Neuronal stem cell (in vitro differentiated cells): Measurements from ENCODE around the gene STOML2.

Experiments used
- DNase-seq: peaks from one replicate; pipeline ENCODE4 v3.0.0-alpha.2; 2013; ENCODE audit warnings: low spot score
- H2AFZ ChIP-seq: one replicate; pipeline ENCODE4 v1.6.1; 2013; ENCODE audit warnings: mild to moderate bottlenecking, low read length, inconsistent platforms
- H2AK5ac ChIP-seq: 2 replicates; pipeline ENCODE4 v1.6.1; 2013; ENCODE audit warnings: low read depth, mild to moderate bottlenecking, inconsistent platforms, low read length, moderate library complexity, mixed read lengths
- H2BK120ac ChIP-seq: 2 replicates; pipeline ENCODE4 v1.6.1; 2013; ENCODE audit warnings: low read depth, mild to moderate bottlenecking, inconsistent platforms, low read length, moderate library complexity, mixed read lengths
- H2BK12ac ChIP-seq: one replicate; pipeline ENCODE4 v1.6.1; 2013; ENCODE audit warnings: low read length, inconsistent platforms
- H2BK15ac ChIP-seq: 2 replicates; pipeline ENCODE4 v1.6.1; 2013; ENCODE audit warnings: mild to moderate bottlenecking, low read length, inconsistent platforms, mixed read lengths
- H2BK5ac ChIP-seq: one replicate; pipeline ENCODE4 v1.6.1; 2013; ENCODE audit warnings: inconsistent platforms, mild to moderate bottlenecking, low read length, moderate library complexity
- H3K14ac ChIP-seq: one replicate; pipeline ENCODE4 v1.6.1; 2013; ENCODE audit warnings: low read length, inconsistent platforms
- H3K18ac ChIP-seq: 2 replicates; pipeline ENCODE4 v1.6.1; 2013; ENCODE audit warnings: low read length, inconsistent platforms
- H3K23ac ChIP-seq: 2 replicates; pipeline ENCODE4 v1.6.1; 2013; ENCODE audit warnings: low read depth, mild to moderate bottlenecking, mixed read lengths, low read length, inconsistent platforms; ENCODE audit not compliant: poor library complexity
- H3K27ac ChIP-seq: replicated peaks from 3 replicates; pipeline ENCODE4 v1.5.1; 2013; ENCODE audit warnings: low read length, inconsistent platforms
- H3K27me3 ChIP-seq, 3 experiments: 2 replicates each; pipeline ENCODE4 v1.6.1; 2013; ENCODE audit warnings: low read length in 3 of 3, mild to moderate bottlenecking in 2 of 3, inconsistent platforms in 1 of 3, low read depth in 1 of 3, mixed read lengths in 1 of 3, moderate library complexity in 1 of 3; ENCODE audit not compliant: control insufficient read depth in 3 of 3, insufficient read depth in 3 of 3
- H3K36me3 ChIP-seq, 2 donors: replicated peaks in 1 of 2; 2 replicates each; pipeline ENCODE4 v1.6.1; 2013; ENCODE audit warnings: low read length in 2 of 2; ENCODE audit not compliant: control insufficient read depth in 2 of 2, insufficient read depth in 2 of 2
- H3K4ac ChIP-seq: 2 replicates; pipeline ENCODE4 v1.6.1; 2013; ENCODE audit warnings: inconsistent platforms, mild to moderate bottlenecking, low read length, moderate library complexity
- H3K4me1 ChIP-seq, 2 donors: 1 replicate in 1 of 2; 2 replicates in 1 of 2; pipeline ENCODE4 v1.6.1; 2013; ENCODE audit warnings: low read length in 2 of 2, low read depth in 1 of 2; ENCODE audit not compliant: control insufficient read depth in 2 of 2, insufficient read depth in 1 of 2
- H3K4me2 ChIP-seq: one replicate; pipeline ENCODE4 v1.6.1; 2013; ENCODE audit warnings: mild to moderate bottlenecking, low read length, inconsistent platforms; ENCODE audit not compliant: insufficient read depth, poor library complexity, severe bottlenecking
- H3K4me3 ChIP-seq, 2 donors: 2 replicates each; pipeline ENCODE4 v1.5.1; 2013; ENCODE audit warnings: low read length in 2 of 2, mild to moderate bottlenecking in 2 of 2, inconsistent platforms in 1 of 2, moderate library complexity in 1 of 2
- H3K79me1 ChIP-seq: one replicate; pipeline ENCODE4 v1.6.1; 2013; ENCODE audit warnings: low read depth, mild to moderate bottlenecking, inconsistent platforms, low read length, moderate library complexity
- H3K9ac ChIP-seq: one replicate; pipeline ENCODE4 v1.6.1; 2013; ENCODE audit warnings: mild to moderate bottlenecking, low read depth, low read length, inconsistent platforms; ENCODE audit not compliant: poor library complexity
- H3K9me3 ChIP-seq, 2 donors: replicated peaks in 1 of 2; 2 replicates each; pipeline versions ENCODE3 to v1.6.1; 2013; ENCODE audit warnings: low read length in 2 of 2, mild to moderate bottlenecking in 2 of 2, inconsistent platforms in 1 of 2, low read depth in 1 of 2, mixed read lengths in 1 of 2, moderate library complexity in 1 of 2; ENCODE audit not compliant: control insufficient read depth in 2 of 2, insufficient read depth in 1 of 2
- H4K8ac ChIP-seq: one replicate; pipeline ENCODE4 v1.6.1; 2013; ENCODE audit warnings: low read depth, mild to moderate bottlenecking, inconsistent platforms, low read length, moderate library complexity
- H4K91ac ChIP-seq: one replicate; pipeline ENCODE4 v1.6.1; 2013; ENCODE audit warnings: low read length, low read depth, mild to moderate bottlenecking, inconsistent platforms; ENCODE audit not compliant: poor library complexity
- WGBS, 2 donors: extraction: QIAGEN DNeasy Blood & Tissue Kit; methylation state at CpG; one replicate each; pipeline ENCODE4 v1.1.7; 2013; ENCODE audit warnings: missing lambda C conversion rate in 2 of 2, mixed read lengths in 1 of 2; ENCODE audit not compliant: insufficient read length in 2 of 2, insufficient replicate concordance in 1 of 2; ENCODE audit errors: extremely low coverage in 2 of 2; 5-methylcytosine and 5-hydroxymethylcytosine counted together

The STOML2 gene

DNA sequence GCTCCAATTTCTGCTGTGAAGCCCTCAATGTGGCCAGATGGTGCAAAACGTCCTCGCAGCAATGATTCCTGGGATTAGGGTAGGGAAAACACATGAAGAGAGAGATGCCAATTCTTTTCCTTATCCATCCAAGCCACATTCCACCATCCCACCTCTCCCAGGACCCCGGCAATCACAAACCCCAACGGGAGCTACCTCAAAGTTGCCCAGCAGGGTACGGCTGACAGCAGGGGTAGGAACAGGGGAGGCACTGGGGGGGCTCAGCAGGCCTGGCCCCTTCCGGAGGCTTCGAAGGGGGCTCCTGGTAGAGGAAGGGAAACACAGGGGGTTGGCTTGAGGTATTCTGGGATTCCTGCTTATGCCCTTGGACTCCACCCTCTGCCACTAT, 3.4 kb upstream of the STOML2 start:
- DNase-seq, result no peak
- no peak overlapping the region for H2BK12ac ChIP-seq
- H3K4me1 ChIP-seq, result peaks cover 21 to 26% of the 10 kb centered on the region in 2 donors
- H3K27ac ChIP-seq, result no peak overlapping the region
- H3K14ac ChIP-seq, result no peak overlapping the region
- H3K4me3 ChIP-seq, result no peak overlapping the region
- no peaks in the 10 kb centered on the region for H3K9me3 ChIP-seq
- no peak overlapping the region for H2BK120ac ChIP-seq
- H2BK5ac ChIP-seq, result no peak overlapping the region
- H3K18ac ChIP-seq, result no peak overlapping the region
- peaks cover 18% of the 10 kb centered on the region for H3K79me1 ChIP-seq
- no peak overlapping the region for H3K4ac ChIP-seq
- no peak overlapping the region for H4K91ac ChIP-seq
- H2AK5ac ChIP-seq, result no peak overlapping the region
- H3K4me2 ChIP-seq, result no peak overlapping the region
- no peaks in the 10 kb centered on the region for H3K27me3 ChIP-seq
- no peak overlapping the region for H4K8ac ChIP-seq
- H3K9ac ChIP-seq, result no peak overlapping the region
- no CpG with 5 or more reads among the region's 7 CpGs for WGBS, 2 donors
- peaks cover 32 to 59% of the 10 kb centered on the region in 2 donors for H3K36me3 ChIP-seq
- no peak overlapping the region for H3K23ac ChIP-seq
- no peak overlapping the region for H2BK15ac ChIP-seq
- H2AFZ ChIP-seq, result no peak overlapping the region

DNA sequence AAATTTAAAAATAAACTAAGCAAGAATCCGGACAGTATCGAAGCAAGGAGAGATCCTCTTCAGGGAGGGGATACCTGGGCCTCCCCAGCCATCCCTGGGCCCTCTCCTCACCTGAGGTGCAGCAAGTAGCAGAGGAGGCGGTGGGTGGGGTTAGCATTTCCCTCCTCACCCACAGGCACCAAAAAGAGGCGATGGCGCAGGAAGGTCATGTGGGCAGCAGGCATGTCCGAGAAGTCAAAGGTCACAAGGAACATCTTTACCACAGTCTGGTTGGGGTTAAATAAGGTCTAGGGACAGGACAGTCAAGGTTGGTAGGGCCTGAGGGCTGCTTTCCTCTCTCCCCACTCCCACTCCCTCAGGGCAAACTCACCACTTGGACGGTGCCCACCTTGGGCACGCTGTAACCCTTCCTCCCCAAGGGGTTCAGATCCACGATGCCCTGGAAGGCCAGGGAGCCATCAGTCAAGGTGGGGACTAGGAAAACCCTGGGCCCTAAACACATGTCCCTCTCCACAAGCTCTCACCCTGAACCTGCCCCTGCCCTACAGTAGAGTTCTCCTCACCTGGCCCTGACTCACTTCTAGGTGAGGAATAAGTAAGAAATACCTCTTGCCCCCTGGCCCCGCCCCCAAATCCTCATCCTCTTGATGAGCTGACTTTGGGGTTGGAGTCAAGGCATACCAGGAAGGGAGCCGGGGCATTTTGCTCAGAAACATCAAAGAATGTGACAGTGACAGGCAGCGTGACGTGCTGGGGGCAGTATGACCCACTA, 2.8 kb upstream of the STOML2 start:
- H3K4me3 ChIP-seq, result no peak overlapping the region
- no peak overlapping the region for H2AFZ ChIP-seq
- no peak overlapping the region for H3K18ac ChIP-seq
- H3K27ac ChIP-seq, result no peak overlapping the region
- no peak overlapping the region for H3K4me2 ChIP-seq
- H3K36me3 ChIP-seq, result peaks cover 37 to 64% of the 10 kb centered on the region in 2 donors
- no peak for DNase-seq
- no peaks in the 10 kb centered on the region for H3K9me3 ChIP-seq
- no peak overlapping the region for H2BK120ac ChIP-seq
- H3K4me1 ChIP-seq, result peaks cover 18 to 21% of the 10 kb centered on the region in 2 donors
- no peak overlapping the region for H4K91ac ChIP-seq
- no peak overlapping the region for H2BK15ac ChIP-seq
- H4K8ac ChIP-seq, result no peak overlapping the region
- H2AK5ac ChIP-seq, result no peak overlapping the region
- no peak overlapping the region for H3K23ac ChIP-seq
- no peaks in the 10 kb centered on the region for H3K27me3 ChIP-seq
- H3K9ac ChIP-seq, result no peak overlapping the region
- no peak overlapping the region for H2BK5ac ChIP-seq
- no CpG with 5 or more reads among the region's 13 CpGs for WGBS, 2 donors
- no peak overlapping the region for H3K14ac ChIP-seq
- H3K79me1 ChIP-seq, result peaks cover 13% of the 10 kb centered on the region
- H3K4ac ChIP-seq, result no peak overlapping the region
- no peak overlapping the region for H2BK12ac ChIP-seq

DNA sequence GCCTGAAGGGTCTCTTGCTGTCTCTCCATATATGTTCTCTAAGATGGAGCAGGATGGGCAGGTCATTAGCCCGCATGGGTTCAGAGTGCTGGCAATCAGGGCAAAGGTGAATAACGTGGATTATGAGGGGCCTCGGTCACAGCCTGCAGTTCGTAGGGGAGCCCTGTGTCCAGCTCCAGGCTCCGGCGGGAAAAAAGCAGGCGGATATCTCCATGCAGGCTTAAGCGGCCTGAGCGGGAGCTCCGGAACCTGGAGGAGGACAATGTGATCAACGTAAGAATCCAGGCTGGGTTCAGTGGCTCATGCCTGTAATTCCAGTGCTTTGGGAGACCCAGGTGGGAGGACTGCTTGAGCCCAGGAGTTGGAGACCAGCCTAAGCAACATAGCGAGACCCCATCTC, 2.2 kb upstream of the STOML2 start:
- H3K27ac ChIP-seq, result no peak overlapping the region
- no peak overlapping the region for H3K4me3 ChIP-seq

DNA sequence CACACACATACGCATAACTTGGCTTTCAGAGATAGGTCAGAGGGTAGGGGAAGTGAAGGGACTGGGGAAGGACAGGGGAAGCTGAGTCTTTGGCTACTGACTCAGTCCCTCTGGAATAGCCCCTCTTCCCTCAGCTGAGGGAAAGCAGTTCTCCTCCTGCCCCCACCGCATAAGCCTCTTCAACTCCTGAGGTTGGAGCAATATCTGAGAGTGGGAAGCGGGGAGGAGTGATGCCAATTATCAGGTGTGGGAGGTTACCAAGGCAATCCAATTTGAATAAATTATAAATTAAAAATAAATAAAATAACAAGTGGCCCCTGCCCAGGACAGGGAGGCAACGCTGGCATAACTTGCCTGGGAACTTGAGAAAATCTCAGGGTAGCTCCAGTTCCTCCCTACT, 1.7 kb upstream of the STOML2 start:
- Histone ChIP-seq H3K79me1 (peaks cover 8% of the 10 kb centered on the region), H3K14ac (no peak overlapping the region), H2AFZ (no peak overlapping the region), H3K18ac (no peak overlapping the region), H3K9ac (no peak overlapping the region), H3K4ac (no peak overlapping the region), H2BK5ac (no peak overlapping the region), H3K27me3 (no peaks in the 10 kb centered on the region), H2AK5ac (no peak overlapping the region), H2BK120ac (no peak overlapping the region), H2BK12ac (no peak overlapping the region), H4K91ac (peak overlapping the region; percentile 50), H3K23ac (no peak overlapping the region), H3K4me3 (peak overlapping the region; percentile 50 to 80), H3K27ac (peak overlapping the region; percentile 53), H3K4me2 (no peak overlapping the region), H4K8ac (no peak overlapping the region), H3K36me3 (peaks cover 44 to 76% of the 10 kb centered on the region in 2 donors), H3K9me3 (no peaks in the 10 kb centered on the region), H2BK15ac (no peak overlapping the region), H3K4me1 (peaks cover 14 to 17% of the 10 kb centered on the region in 2 donors)
- no peak for DNase-seq
- WGBS, 2 donors, result no CpG with 5 or more reads among the region's 4 CpGs

More for the DNA sequence above, 2.2 kb upstream of the STOML2 start:
- Histone ChIP-seq H2BK15ac (no peak overlapping the region), H3K27me3 (no peaks in the 10 kb centered on the region), H3K9ac (no peak overlapping the region), H3K4me2 (no peak overlapping the region), H3K4me1 (peaks cover 14 to 17% of the 10 kb centered on the region in 2 donors), H3K18ac (no peak overlapping the region), H2AFZ (no peak overlapping the region), H2BK120ac (no peak overlapping the region), H3K36me3 (peaks cover 42 to 71% of the 10 kb centered on the region in 2 donors), H3K79me1 (peaks cover 8% of the 10 kb centered on the region), H4K8ac (no peak overlapping the region), H3K4ac (no peak overlapping the region), H3K14ac (no peak overlapping the region), H3K9me3 (no peaks in the 10 kb centered on the region), H2AK5ac (no peak overlapping the region), H2BK5ac (no peak overlapping the region), H3K23ac (no peak overlapping the region), H4K91ac (no peak overlapping the region), H2BK12ac (no peak overlapping the region)
- WGBS, 2 donors, result no CpG with 5 or more reads among the region's 12 CpGs
- DNase-seq, result no peak
